GM12801 (cell line): ENCODE measurements around the gene POLN.

Experiments used
- TF ChIP-seq, protein P1 (sequence below): IDR thresholded peaks from one replicate; pipeline ENCODE4 v1.5.1; 2011; ENCODE audit warnings: control low read depth; ENCODE audit not compliant: insufficient read length; ENCODE audit errors: extremely low read depth

Gene POLN

DNA sequence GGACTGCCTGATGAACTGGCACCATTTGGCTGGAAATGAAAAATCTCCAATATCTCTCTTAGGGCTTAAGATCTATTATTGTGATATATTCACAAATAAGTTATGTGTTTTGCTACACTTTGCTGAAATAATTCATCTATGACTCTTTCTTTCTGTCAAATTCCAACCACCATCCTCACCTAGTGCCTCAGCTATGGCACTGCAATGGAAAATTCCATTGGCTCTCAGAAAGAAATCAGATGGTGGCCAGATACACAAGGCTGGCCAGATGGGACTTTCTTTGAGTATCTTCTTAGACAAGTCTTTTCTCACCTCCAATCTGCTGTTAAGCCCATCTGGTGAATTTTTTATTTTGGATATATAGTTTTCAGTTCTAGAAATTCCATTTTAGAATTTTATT is 154.8 kb downstream of the POLN start:
- TF ChIP-seq, protein P1, sequence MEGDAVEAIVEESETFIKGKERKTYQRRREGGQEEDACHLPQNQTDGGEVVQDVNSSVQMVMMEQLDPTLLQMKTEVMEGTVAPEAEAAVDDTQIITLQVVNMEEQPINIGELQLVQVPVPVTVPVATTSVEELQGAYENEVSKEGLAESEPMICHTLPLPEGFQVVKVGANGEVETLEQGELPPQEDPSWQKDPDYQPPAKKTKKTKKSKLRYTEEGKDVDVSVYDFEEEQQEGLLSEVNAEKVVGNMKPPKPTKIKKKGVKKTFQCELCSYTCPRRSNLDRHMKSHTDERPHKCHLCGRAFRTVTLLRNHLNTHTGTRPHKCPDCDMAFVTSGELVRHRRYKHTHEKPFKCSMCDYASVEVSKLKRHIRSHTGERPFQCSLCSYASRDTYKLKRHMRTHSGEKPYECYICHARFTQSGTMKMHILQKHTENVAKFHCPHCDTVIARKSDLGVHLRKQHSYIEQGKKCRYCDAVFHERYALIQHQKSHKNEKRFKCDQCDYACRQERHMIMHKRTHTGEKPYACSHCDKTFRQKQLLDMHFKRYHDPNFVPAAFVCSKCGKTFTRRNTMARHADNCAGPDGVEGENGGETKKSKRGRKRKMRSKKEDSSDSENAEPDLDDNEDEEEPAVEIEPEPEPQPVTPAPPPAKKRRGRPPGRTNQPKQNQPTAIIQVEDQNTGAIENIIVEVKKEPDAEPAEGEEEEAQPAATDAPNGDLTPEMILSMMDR: no peak

DNA sequence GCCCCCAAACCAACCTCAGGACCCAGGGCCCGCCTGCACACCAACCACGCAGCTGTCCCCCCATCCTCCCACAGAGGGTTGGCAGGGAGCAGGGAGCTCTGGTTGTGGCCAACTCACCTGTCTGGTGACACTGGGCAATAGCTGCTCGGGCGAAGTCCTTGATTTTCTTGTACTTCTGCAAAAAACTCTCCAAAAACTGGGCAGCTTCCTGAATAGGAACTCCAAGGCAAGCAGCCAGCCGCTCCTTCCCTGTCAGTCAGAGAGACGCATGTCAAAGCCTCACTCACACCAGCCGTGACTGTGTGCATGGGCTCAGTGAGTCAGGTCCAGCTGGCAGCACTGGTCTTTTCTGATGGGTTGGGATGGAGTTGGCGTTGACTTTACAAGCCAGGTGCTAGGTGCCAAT is 156.4 kb downstream of the POLN start:
- TF ChIP-seq, protein P1: no peak

DNA sequence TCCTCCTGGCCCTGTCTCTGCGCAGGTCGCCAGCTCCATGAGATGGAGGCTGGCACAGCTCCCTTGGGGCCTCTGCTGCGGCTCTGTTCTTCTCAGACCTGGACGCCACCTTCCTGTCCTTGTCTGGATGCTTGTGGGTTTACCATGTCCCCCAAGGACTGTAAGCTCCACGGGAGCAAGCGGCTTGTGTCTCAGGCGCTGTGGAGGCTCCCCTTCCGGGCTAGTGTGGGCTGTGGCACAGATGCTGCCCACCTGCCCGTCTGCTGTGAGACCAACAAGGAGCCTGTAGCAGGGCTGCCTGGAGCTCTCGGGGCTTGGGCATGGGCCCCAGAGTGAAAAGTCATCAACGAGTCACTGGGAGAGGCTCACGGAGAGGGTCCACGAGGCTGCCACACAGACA is 157.6 kb downstream of the POLN start:
- TF ChIP-seq, protein P1: no peak

DNA sequence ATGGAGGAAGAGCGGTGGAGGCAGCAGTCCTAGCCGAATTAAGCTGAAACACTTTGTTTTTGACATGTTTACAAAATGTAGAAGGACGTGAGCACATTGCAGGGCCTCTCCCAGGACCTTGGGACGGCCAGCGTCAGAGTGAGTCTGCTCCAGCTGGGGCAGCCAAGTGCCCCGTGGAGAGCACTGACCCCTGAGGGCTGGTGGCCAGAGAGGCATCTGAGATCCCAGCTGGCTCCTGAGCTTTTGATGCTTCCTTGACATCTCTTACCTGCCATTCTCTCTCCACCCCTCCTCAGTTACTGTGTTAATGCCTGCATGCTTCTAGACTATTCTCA is 158.1 kb downstream of the POLN start:
- TF ChIP-seq, protein P1: no peak

DNA sequence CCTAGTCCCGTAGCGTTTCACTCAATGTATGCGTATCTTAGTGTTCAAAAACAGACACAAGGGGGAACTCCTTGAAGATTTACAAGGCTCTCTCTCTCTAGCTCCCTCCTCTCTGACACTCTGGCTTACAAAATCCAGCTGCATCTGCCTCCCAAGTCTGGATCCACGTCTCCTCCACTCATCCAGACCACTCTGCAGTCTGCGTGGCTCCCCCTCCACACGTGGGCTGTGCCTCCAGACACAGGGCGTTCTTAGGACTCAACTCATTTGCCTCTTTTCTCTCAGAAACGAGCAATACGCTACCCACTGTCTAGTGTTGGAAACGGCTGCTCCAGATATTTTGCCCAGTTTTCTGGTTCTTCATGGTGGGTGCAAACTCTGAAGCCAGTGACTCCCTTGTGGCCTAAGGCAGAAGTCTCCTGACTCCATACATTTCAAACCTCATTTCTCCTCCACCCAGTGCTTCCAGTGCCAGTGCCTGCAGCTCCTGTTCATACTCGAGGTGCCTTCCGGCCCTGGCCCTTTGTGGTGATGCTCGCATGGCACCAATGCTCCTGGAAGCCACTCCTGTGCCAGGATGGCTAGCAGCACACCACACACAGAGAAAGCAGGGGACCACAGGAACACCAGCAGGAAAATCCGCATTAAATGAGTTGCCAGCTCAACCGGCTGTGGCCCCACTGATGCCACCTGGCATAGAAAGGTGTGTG is 158.7 kb downstream of the POLN start:
- TF ChIP-seq, protein P1: no peak

DNA sequence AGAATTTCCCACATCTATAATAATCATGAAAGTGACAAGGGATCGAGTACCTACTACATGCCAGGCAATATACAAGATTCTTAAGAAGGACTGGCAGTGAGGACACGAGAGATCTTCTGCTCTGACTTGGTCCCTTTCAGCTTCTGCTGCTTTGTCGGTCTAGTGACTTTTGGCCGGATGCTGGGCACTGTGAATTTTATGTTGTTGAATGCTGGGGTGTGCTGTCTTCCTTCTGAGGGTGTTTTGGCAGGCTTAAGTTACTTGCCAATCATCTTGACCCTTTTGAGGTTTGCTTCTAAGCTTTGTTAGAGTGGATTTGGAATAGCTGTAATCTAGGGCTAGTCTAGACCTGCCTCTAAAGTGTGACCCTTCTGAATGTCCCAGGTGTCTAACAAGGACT is 159.3 kb downstream of the POLN start:
- TF ChIP-seq, protein P1: no peak

DNA sequence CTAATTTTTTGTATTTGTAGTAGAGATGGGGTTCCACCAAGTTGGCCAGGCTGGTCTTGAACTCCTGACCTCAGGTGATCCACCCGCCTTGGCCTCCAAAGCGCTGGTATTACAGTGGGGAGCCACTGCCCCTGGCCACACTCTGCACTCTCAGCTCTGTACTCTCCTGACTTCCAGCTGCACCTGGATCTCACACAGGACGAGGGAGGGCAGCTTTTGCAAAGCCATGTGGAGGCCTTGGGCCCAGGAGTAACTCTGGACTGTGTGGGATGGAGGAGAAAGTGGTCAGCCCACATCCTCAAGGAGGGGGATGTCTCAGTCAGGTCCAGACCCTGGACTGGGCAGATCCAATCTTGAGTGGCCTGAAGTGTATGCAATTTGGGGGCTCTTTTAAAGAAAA is 159.8 kb downstream of the POLN start:
- TF ChIP-seq, protein P1: no peak
